Measurements from ENCODE around the gene TTC33.

The TTC33 gene

GRCh38 chr5:40778133-40778532 lies 22.4 kb upstream of the TTC33 start:
- no peak for TF ChIP-seq CTCF (IDR thresholded peaks at IDR 0.05; ENCODE audit: borderline replicate concordance, control extremely low read depth, extremely low read depth, insufficient read depth, missing control alignments)
- in situ Hi-C loops (cut with MboI; ENCODE audit: low sequenced_read_pairs, unreplicated experiment), result no loop called here
- no peak for DNase-seq (ENCODE audit: low spot score)

- no peak for DNase-seq (ENCODE audit: low spot score)
- in situ Hi-C loops (cut with MboI; ENCODE audit: low sequenced_read_pairs, unreplicated experiment), result no loop called here
- TF ChIP-seq CTCF (IDR thresholded peaks at IDR 0.05; ENCODE audit: borderline replicate concordance, control extremely low read depth, extremely low read depth, insufficient read depth, missing control alignments), result no peak
Observed at GRCh38 chr5:40776658-40776977, 20.9 kb upstream of the TTC33 start.

- in situ Hi-C loops (cut with MboI; ENCODE audit: low sequenced_read_pairs, unreplicated experiment), result no loop called here
- TF ChIP-seq CTCF (IDR thresholded peaks at IDR 0.05; ENCODE audit: borderline replicate concordance, control extremely low read depth, extremely low read depth, insufficient read depth, missing control alignments), result no peak
- DNase-seq (ENCODE audit: low spot score), result no peak
Observed at GRCh38 chr5:40775846-40776657, 20.3 kb upstream of the TTC33 start.

- no peak for DNase-seq (ENCODE audit: low spot score)
- in situ Hi-C loops (cut with MboI; ENCODE audit: low sequenced_read_pairs, unreplicated experiment), result no loop called here
- TF ChIP-seq CTCF (IDR thresholded peaks at IDR 0.05; ENCODE audit: borderline replicate concordance, control extremely low read depth, extremely low read depth, insufficient read depth, missing control alignments), result no peak
Observed at GRCh38 chr5:40775085-40775845, 19.5 kb upstream of the TTC33 start.

- TF ChIP-seq CTCF (IDR thresholded peaks at IDR 0.05; ENCODE audit: borderline replicate concordance, control extremely low read depth, extremely low read depth, insufficient read depth, missing control alignments), result no peak
- DNase-seq (ENCODE audit: low spot score), result no peak
- in situ Hi-C loops (cut with MboI; ENCODE audit: low sequenced_read_pairs, unreplicated experiment), result no loop called here
Observed at GRCh38 chr5:40774623-40775022, 18.9 kb upstream of the TTC33 start.

- in situ Hi-C loops (cut with MboI; ENCODE audit: low sequenced_read_pairs, unreplicated experiment), result no loop called here
- TF ChIP-seq CTCF (IDR thresholded peaks at IDR 0.05; ENCODE audit: borderline replicate concordance, control extremely low read depth, extremely low read depth, insufficient read depth, missing control alignments), result no peak
- DNase-seq (ENCODE audit: low spot score), result no peak
Observed at GRCh38 chr5:40770764-40771163, 15.0 kb upstream of the TTC33 start.

Measured in GM13976 (cell line).